Fibroblast of the conjunctiva (primary cell): Measurements from ENCODE around the gene GPX6.
A peak's percentile ranks its signal among the peaks of the same experiment; 100 is the strongest.
"Not testable (repeated sequence)": the region's sequence is repeated elsewhere in the genome, so short reads cannot be mapped to it uniquely, and the experiment has no call there.

ENCODE experiments used
- DNase-seq: peaks from one replicate; pipeline ENCODE4 v3.0.0-alpha.2; 2010; ENCODE audit warnings: low read depth

The GPX6 gene

DNA sequence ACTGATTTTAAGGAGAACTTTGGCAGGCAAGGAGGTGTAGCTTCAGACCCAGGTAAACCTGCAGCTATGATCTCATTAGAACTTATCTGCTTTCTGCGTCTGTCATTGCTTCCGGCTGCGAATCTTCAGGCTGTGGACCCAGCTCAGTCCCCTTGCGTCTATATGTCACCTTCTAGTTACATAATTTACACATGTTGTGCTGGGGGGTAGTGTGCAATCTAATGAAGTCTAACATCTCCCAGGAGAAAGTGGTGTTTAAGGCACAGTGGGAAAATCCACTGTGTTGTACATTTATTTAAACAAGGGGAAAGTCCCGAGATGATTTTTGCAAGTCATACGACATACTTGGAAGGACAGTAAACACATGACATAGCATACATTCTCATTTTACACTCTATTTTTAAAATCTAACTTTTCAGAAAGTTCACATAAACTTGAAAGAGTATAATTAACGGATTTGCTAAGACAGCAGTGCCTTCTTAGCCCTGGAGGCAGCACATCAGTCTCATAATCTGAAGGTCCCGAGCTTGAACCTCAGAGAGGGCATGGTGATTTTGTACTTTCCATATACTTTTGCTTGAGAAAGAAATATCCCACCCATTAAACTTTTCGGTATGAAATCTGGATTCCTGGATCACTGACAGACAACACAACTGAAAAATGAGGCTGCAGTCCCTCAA is 35.2 kb downstream of the GPX6 start:
- DNase-seq = no peak

DNA sequence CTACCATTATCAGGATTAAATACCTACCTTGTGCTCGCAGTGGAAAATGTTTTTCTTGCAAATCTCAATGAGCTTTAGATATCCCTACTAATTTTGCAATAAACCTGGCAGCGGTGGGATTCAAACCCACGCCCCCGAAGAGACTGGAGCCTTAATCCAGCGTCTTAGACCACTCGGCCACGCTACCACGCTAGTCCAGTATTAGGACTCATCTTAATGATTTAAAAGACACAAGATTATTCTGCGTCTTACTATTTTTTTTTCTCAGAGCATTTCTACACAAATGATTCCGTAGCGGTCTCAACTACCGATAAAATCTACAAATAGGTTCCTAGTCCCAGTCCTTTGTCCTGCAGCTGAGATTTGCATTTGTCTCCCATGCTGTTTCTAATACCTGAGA is 37.1 kb downstream of the GPX6 start:
- no peak for DNase-seq

DNA sequence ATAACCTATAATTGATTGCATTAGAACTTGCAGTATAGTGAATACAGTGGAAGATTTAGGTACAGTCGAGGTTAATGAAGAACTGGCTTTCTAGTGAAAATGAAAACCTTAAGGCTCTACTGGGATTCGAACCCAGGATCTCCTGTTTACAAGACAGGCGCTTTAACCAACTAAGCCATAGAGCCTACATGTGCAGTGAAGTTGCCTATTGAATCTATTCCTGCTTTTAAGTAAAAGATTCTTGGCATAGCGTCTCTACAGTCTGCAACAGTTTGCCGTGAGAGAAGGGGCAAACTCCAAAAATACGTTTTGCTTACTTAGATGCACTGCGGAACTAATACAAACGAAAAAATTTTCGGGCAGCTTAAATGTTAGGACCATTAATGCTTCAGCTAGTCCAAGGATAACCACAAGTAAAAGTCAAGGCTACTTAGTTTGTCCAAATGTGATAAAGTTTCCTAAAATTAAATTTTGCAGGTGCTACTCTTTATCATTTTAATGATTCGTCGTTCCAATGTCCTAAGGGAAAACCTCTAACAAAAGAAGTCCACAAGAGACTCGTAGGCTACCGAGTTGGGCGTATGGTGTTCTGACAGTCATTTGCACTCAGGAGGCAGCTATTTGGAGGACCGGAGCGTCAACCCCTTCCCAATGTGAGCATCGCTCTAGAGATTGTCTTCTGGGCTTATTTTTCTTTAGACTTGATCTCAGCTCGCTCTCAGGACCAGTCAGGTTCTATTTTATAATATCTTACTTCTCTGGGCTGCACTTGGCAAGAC is 41.0 kb downstream of the GPX6 start:
- DNase-seq = peak; percentile 87

DNA sequence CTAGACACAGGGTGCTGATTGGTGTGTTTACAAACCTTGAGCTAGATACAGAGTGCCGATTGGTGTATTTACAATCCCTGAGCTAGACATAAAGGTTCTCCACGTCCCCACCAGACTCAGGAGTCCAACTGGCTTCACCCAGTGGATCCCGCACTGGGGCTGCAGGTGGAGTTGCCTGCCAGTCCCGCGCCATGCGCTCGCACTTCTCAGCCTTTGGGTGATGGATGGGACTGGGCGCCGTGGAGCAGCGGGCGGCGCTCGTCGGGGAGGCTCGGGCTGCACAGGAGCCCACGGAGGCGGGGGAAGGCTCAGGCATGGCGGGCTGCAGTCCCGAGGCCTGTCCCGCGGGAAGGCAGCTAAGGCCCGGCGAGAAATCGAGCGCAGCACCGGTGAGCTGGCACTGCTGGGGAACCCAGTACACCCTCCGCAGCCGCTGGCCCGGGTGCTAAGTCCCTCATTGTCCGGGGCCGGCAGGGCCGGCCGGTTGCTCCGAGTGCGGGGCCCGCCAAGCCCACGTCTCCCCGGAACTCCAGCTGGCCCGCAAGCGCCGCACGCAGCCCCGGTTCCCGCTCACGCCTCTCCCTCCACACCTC is 46.3 kb downstream of the GPX6 start:
- DNase-seq = not testable (repeated sequence)

- DNase-seq = no peak
These were observed 47.5 kb downstream of the GPX6 start for GRCh38 chr6:28468056-28468455.

GRCh38 chr6:28462401-28462800 is 53.2 kb downstream of the GPX6 start:
- DNase-seq = no peak

DNA sequence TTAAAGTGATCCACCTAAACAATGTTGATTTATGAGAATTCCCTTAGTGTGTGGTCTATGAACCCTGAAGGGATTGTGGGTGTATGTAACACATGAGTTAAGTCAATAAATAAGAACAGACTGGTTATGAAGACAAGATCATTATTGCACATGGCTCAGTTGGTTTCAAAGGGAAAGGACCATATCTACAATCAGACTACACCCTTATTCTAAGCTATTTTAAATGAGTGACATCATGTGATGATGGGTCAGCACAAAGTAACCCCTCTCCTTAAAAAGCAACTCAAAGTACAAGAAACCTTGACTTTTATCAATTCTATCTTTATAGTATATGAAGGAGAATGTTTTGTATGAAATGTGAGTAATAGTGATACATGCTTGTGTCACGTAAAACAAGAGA is 57.0 kb downstream of the GPX6 start:
- no peak for DNase-seq
